Hepatic stellate cell (primary cell): ENCODE data around the gene TENM3.

ENCODE experiments used
- DNase-seq: peaks from one replicate; pipeline ENCODE4 v3.0.0; 2011; ENCODE audit warnings: low spot score

The TENM3 gene

GRCh38 chr4:182778222-182778982 lies 535.2 kb downstream of the TENM3 start:
- DNase-seq = no peak

- DNase-seq = no peak
These were observed 543.8 kb downstream of the TENM3 start for GRCh38 chr4:182786991-182787390.

- DNase-seq = no peak
These were observed 545.0 kb downstream of the TENM3 start for GRCh38 chr4:182788201-182788600.

GRCh38 chr4:182789529-182789928 lies 546.3 kb downstream of the TENM3 start:
- DNase-seq = no peak

GRCh38 chr4:182795446-182796238 lies 552.4 kb downstream of the TENM3 start:
- DNase-seq = no peak

GRCh38 chr4:182799515-182800215 lies 556.5 kb downstream of the TENM3 start:
- no peak for DNase-seq

GRCh38 chr4:182800216-182800515 lies 557.0 kb downstream of the TENM3 start:
- no peak for DNase-seq

- DNase-seq = no peak
These were observed 558.4 kb downstream of the TENM3 start for GRCh38 chr4:182801636-182802035.

- DNase-seq = no peak
These were observed 559.4 kb downstream of the TENM3 start for GRCh38 chr4:182802621-182803020.

GRCh38 chr4:182803235-182803634 lies 560.0 kb downstream of the TENM3 start:
- no peak for DNase-seq

GRCh38 chr4:182804131-182804530 lies 560.9 kb downstream of the TENM3 start:
- no peak for DNase-seq

GRCh38 chr4:182805321-182805720 lies 562.1 kb downstream of the TENM3 start:
- no peak for DNase-seq

GRCh38 chr4:182805750-182806149 lies 562.5 kb downstream of the TENM3 start:
- no peak for DNase-seq

GRCh38 chr4:182806259-182807252 lies 563.4 kb downstream of the TENM3 start:
- DNase-seq = peak; percentile 81

- no peak for DNase-seq
These were observed 564.1 kb downstream of the TENM3 start for GRCh38 chr4:182807346-182807745.

- DNase-seq = no peak
These were observed 564.8 kb downstream of the TENM3 start for GRCh38 chr4:182807767-182808548.

GRCh38 chr4:182808673-182809416 lies 565.6 kb downstream of the TENM3 start:
- no peak for DNase-seq

GRCh38 chr4:182809417-182810102 lies 566.4 kb downstream of the TENM3 start:
- no peak for DNase-seq

GRCh38 chr4:182810103-182810615 lies 567.0 kb downstream of the TENM3 start:
- DNase-seq = no peak
